Gastroesophageal sphincter (tissue), 4 donors: ENCODE data around the gene KRTDAP. TPM values are rescaled to one million over a fixed set of nuclear protein-coding genes. Genes with fewer than 3 reads are reported as not detected.
"Not testable (repeated sequence)": the region's sequence is repeated elsewhere in the genome, so short reads cannot be mapped to it uniquely, and the experiment has no call there.

ENCODE experiments used
- ATAC-seq: fragments of 150-250 bp; one replicate; pipeline ENCODE4 v1.9.1; 2016; ENCODE audit warnings: mild to moderate bottlenecking, moderate library complexity
- H3K27ac ChIP-seq, 4 donors: fragments of 200-600 bp; sonication (generic) in 3 of 4; 1 replicate in 3 of 4; 2 replicates in 1 of 4; pipeline ENCODE4 v1.5.1; 2016 to 2019
- H3K27me3 ChIP-seq: fragments of 200-600 bp; sonication (generic); one replicate; pipeline ENCODE4 v1.5.1; 2019
- H3K36me3 ChIP-seq, 2 donors: fragments of 200-600 bp; sonication (generic); one replicate each; pipeline ENCODE4 v1.5.1; 2019; ENCODE audit warnings: control low read depth in 1 of 2
- H3K4me1 ChIP-seq, 3 donors: fragments of 200-600 bp; sonication (generic); 1 replicate in 2 of 3; 2 replicates in 1 of 3; pipeline ENCODE4 v1.5.1; 2016 to 2019; ENCODE audit warnings: control low read depth in 2 of 3
- H3K4me3 ChIP-seq, 2 donors: fragments of 200-600 bp; sonication (generic); one replicate each; pipeline ENCODE4 v1.5.1; 2019; ENCODE audit warnings: mild to moderate bottlenecking in 1 of 2, moderate library complexity in 1 of 2
- H3K9me3 ChIP-seq, 3 donors: fragments of 200-600 bp; sonication (generic); one replicate each; pipeline ENCODE4 v1.5.1; 2017 to 2019; ENCODE audit warnings: control low read depth in 2 of 3
- CTCF ChIP-seq, 4 experiments: fragments of 200-600 bp in 2 of 4; fragments of 450-650 bp in 2 of 4; sonication (generic) in 1 of 4; IDR thresholded peaks; one replicate each; pipeline ENCODE4 v1.5.1; 2017 to 2019; ENCODE audit warnings: antibody characterized with exemption in 4 of 4, mild to moderate bottlenecking in 2 of 4, moderate library complexity in 2 of 4
- EP300 ChIP-seq: sonication (generic); formaldehyde crosslinking; IDR thresholded peaks from one replicate; pipeline ENCODE4 v1.6.1; 2017; ENCODE audit warnings: antibody characterized with exemption, mild to moderate bottlenecking
- POLR2A ChIP-seq, 2 donors: fragments of 450-650 bp; IDR thresholded peaks; one replicate each; pipeline ENCODE4 v1.6.1; 2017; ENCODE audit warnings: antibody characterized with exemption in 2 of 2, mild to moderate bottlenecking in 2 of 2, moderate library complexity in 1 of 2
- POLR2AphosphoS5 ChIP-seq: sonication (generic); formaldehyde crosslinking; IDR thresholded peaks from one replicate; pipeline ENCODE4 v1.6.1; 2017; ENCODE audit warnings: antibody characterized with exemption
- WGBS, 2 donors: methylation state at CpG; one replicate each; pipeline ENCODE4 v1.1.5; 2018; ENCODE audit warnings: low coverage in 1 of 2; 5-methylcytosine and 5-hydroxymethylcytosine counted together
- total RNA-seq, 4 donors: library from RNA; depleted of rRNA; stranded (reverse); fragments of >200 nt; gene quantifications; one replicate each; pipeline ENCODE4 v1.1.0, GENCODE V29; 2016

Gene KRTDAP
- total RNA-seq, 4 donors from 2014 or later, result not detected

DNA sequence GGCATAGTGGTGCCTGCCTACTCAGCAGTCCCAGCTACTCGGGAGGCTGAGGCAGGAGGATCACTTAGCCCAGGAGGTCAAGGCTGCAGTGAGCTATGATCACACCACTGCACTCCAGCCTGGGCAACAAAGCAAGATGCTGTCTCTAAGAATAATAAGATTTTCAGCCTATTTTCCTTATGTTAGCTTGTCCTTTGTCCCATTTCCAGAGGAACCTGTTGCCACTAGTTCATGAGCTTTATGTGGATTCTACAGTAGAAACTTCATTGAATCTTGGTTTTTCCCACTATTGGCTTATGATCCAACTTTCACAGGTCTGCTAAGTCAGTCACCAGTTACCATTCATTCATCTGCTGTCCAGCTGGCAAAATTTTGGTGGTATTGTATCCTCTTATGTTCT is 24.0 kb downstream of the KRTDAP start:
- Histone ChIP-seq H3K27me3 (peaks cover 33% of the 10 kb centered on the region), H3K27ac (no peak overlapping the region), H3K4me1 (no peaks in the 10 kb centered on the region), H3K36me3 (no peaks in the 10 kb centered on the region), H3K9me3 (no peaks in the 10 kb centered on the region), H3K4me3 (no peak overlapping the region)
- ATAC-seq, result no peak
- 80% methylated on average over 1 of the region's 1 CpG; no CpG with 5 or more reads in 1 of the 2 donors for WGBS, 2 donors
- TF ChIP-seq CTCF (IDR thresholded peaks at IDR 0.05) (no peak), POLR2A (IDR thresholded peaks at IDR 0.05) (no peak), POLR2AphosphoS5 (no peak), EP300 (no peak)

GRCh38 chr19:35462956-35463355 is 27.3 kb downstream of the KRTDAP start:
- 72 to 90% methylated on average over 4 to 7 of the region's 7 CpGs for WGBS, 2 donors
- H3K4me1 ChIP-seq, result peaks cover 0 to 17% (median 6%) of the 10 kb centered on the region in 3 donors
- H3K36me3 ChIP-seq, H3K27ac ChIP-seq, H3K4me3 ChIP-seq, ATAC-seq, H3K9me3 ChIP-seq: not testable (repeated sequence)
- peaks cover 24% of the 10 kb centered on the region for H3K27me3 ChIP-seq

DNA sequence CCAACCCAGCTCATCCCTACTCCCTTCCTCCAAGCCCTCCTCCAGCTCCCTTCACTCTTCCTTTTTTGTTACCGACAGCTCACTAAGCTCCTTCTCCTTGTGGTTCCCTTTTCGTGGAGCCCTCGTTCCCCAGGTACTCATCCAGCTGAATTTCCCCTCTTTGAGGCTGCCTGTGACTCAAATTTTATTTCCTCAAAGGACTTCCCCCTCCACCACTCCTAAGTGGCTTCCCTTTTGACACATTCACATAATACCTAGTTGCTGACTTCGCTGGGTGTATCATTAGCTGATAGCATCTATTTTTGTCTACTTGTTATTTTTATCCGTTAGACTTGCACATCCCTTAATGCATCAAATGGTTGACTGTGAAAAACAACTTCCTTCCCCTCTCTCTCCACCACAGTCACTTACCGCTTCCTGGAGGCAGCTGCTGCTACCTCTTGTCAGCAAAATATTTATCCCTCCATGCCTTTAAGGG is 27.7 kb downstream of the KRTDAP start:
- Histone ChIP-seq H3K4me1 (peaks cover 0 to 17% (median 6%) of the 10 kb centered on the region in 3 donors), H3K9me3 (no peaks in the 10 kb centered on the region), H3K27me3 (peaks cover 20% of the 10 kb centered on the region), H3K4me3 (no peak overlapping the region), H3K27ac (no peak overlapping the region), H3K36me3 (no peaks in the 10 kb centered on the region)
- no peak for ATAC-seq
- whole genome bisulfite sequencing, 2 donors, result 24 to 27% methylated on average over 6 of the region's 6 CpGs
- TF ChIP-seq POLR2AphosphoS5 (no peak), EP300 (no peak), CTCF (IDR thresholded peaks at IDR 0.05) (no peak), POLR2A (IDR thresholded peaks at IDR 0.05) (no peak)

DNA sequence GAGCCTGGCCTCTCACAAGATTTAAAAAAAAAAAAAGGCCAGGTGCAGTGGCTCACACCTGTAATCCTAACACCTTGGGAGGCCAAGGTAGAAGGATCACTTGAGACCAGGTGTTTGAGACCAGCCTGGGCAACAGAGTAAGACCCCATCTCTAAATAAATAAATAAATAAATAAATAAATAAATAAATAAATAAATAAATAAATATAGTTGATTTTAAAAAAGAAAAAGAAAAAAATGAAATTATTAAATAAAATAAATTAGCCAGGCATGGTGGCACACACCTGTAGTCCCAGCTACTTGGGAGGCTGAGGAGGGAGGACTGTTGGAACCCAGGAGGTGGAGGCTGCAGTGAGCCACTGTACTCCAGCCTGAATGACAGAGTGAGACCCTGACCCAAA is 28.5 kb downstream of the KRTDAP start:
- H3K4me1 ChIP-seq, result peaks cover 0 to 17% (median 6%) of the 10 kb centered on the region in 3 donors
- H3K27me3 ChIP-seq, result peaks cover 13% of the 10 kb centered on the region
- not testable (repeated sequence) for H3K36me3 ChIP-seq, ATAC-seq, H3K27ac ChIP-seq, H3K4me3 ChIP-seq, H3K9me3 ChIP-seq

GRCh38 chr19:35461060-35461459 is 29.2 kb downstream of the KRTDAP start:
- Histone ChIP-seq H3K9me3 (no peaks in the 10 kb centered on the region), H3K27me3 (peaks cover 6% of the 10 kb centered on the region), H3K4me3 (no peak overlapping the region), H3K27ac (no peak overlapping the region), H3K4me1 (peaks cover 0 to 17% (median 6%) of the 10 kb centered on the region in 3 donors), H3K36me3 (no peaks in the 10 kb centered on the region)
- no peak for ATAC-seq
- WGBS, 2 donors, result 48 to 63% methylated on average over 7 to 8 of the region's 9 CpGs
- TF ChIP-seq POLR2AphosphoS5 (no peak), CTCF (IDR thresholded peaks at IDR 0.05) (no peak), EP300 (no peak), POLR2A (IDR thresholded peaks at IDR 0.05) (no peak)

DNA sequence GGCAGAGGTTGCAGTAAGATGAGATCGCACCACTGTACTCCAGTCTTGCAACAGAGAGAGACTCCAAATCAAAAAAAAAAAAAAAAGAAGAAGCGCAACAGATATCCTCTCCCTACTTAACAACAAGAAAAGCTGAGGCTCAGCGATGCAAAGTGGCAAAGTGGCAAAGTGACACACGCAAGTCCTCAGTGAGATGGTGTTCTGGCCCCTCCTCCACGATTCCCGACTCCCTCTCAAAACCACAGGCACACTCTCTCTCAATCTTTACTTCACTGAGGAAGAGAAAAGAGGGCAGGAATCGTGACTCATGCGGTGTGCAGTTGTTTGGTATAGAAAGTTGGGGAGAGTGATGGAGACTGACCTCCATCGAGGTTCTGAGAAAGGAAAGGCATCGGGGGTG is 29.7 kb downstream of the KRTDAP start:
- WGBS, 2 donors, result 81 to 88% methylated on average over 7 to 10 of the region's 10 CpGs
- Histone ChIP-seq H3K36me3 (no peaks in the 10 kb centered on the region), H3K9me3 (no peaks in the 10 kb centered on the region), H3K27me3 (peaks cover 4% of the 10 kb centered on the region), H3K4me3 (no peak overlapping the region), H3K4me1 (peaks cover 0 to 17% (median 6%) of the 10 kb centered on the region in 3 donors), H3K27ac (no peak overlapping the region)
- no peak for TF ChIP-seq POLR2A (IDR thresholded peaks at IDR 0.05)
- no peak for TF ChIP-seq POLR2AphosphoS5
- TF ChIP-seq CTCF (IDR thresholded peaks at IDR 0.05), result no peak
- no peak for TF ChIP-seq EP300
- no peak for ATAC-seq
